ENCODE data around the gene PSMC2.

Gene PSMC2

GRCh38 chr7:103336761-103337160 lies 10.7 kb upstream of the PSMC2 start:
- H3K36me3 ChIP-seq (ENCODE audit: insufficient read depth, low read length), result peaks cover 42% of the 10 kb centered on the region

DNA sequence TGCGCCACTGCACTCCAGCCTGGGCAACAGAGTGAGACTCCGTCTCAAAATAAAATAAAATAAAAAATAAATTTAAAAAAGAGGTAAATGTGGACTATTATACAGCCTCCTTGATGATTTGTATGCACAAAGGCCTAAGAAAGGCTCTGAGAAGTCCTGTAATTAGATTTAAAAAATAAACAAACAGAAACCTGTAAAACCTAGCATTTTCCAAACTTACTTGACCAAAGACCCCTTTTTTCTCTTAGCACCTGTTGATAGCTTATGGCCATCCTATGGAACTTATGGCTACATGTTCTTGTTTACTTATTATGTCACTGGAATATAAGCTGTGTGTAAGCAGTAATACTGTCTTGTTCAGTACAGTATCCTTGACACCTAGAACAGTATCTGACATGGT lies 8.6 kb upstream of the PSMC2 start:
- no peak for TF ChIP-seq CTCF (conservative IDR thresholded peaks at IDR 0.05; ENCODE audit: low read length)
- no peak for TF ChIP-seq EZH2phosphoT487 (IDR thresholded peaks at IDR 0.05; ENCODE audit: borderline replicate concordance)
- H3K4me2 ChIP-seq (ENCODE audit: low read depth, low read length, poor library complexity, severe bottlenecking), result peak overlapping the region; percentile 93
- H3K4me3 ChIP-seq (ENCODE audit: low read length, poor library complexity, severe bottlenecking), result no peak overlapping the region
- no peak overlapping the region for H3K9ac ChIP-seq (ENCODE audit: low read depth, low read length, poor library complexity, severe bottlenecking)
- no peaks in the 10 kb centered on the region for H3F3A ChIP-seq (ENCODE audit: low read depth)
- H3K9me3 ChIP-seq (ENCODE audit: insufficient read depth, low read depth, low read length), result no peaks in the 10 kb centered on the region
- no peak overlapping the region for H2AFZ ChIP-seq (ENCODE audit: low read length)
- no peaks in the 10 kb centered on the region for H3K27me3 ChIP-seq (ENCODE audit: insufficient read depth, low read length, poor library complexity, severe bottlenecking)
- peaks cover 36% of the 10 kb centered on the region for H4K20me1 ChIP-seq (ENCODE audit: insufficient read depth, low read length, poor library complexity, severe bottlenecking)
- peaks cover 35% of the 10 kb centered on the region for H3K36me3 ChIP-seq (ENCODE audit: insufficient read depth, low read length)
- peaks cover 24% of the 10 kb centered on the region for H3K4me1 ChIP-seq (ENCODE audit: insufficient read depth, low read length, poor library complexity, severe bottlenecking)
- peaks cover 63% of the 10 kb centered on the region for H3K79me2 ChIP-seq (ENCODE audit: insufficient read depth, low read length)
- H3K9me2 ChIP-seq (replicated peaks; ENCODE audit: low read depth, low read length), result no peaks in the 10 kb centered on the region

More at GRCh38 chr7:103336761-103337160, 10.7 kb upstream of the PSMC2 start:
- Histone ChIP-seq H2AFZ (ENCODE audit: low read length) (no peak overlapping the region), H3K4me3 (ENCODE audit: low read length, poor library complexity, severe bottlenecking) (no peak overlapping the region), H3K79me2 (ENCODE audit: insufficient read depth, low read length) (peaks cover 42% of the 10 kb centered on the region), H3F3A (ENCODE audit: low read depth) (no peaks in the 10 kb centered on the region), H3K9me3 (ENCODE audit: insufficient read depth, low read depth, low read length) (no peaks in the 10 kb centered on the region), H4K20me1 (ENCODE audit: insufficient read depth, low read length, poor library complexity, severe bottlenecking) (peaks cover 24% of the 10 kb centered on the region), H3K9ac (ENCODE audit: low read depth, low read length, poor library complexity, severe bottlenecking) (no peak overlapping the region), H3K4me2 (ENCODE audit: low read depth, low read length, poor library complexity, severe bottlenecking) (no peak overlapping the region), H3K27me3 (ENCODE audit: insufficient read depth, low read length, poor library complexity, severe bottlenecking) (no peaks in the 10 kb centered on the region), H3K9me2 (replicated peaks; ENCODE audit: low read depth, low read length) (no peaks in the 10 kb centered on the region), H3K4me1 (ENCODE audit: insufficient read depth, low read length, poor library complexity, severe bottlenecking) (peaks cover 14% of the 10 kb centered on the region)
- TF ChIP-seq CTCF (conservative IDR thresholded peaks at IDR 0.05; ENCODE audit: low read length) (no peak), EZH2phosphoT487 (IDR thresholded peaks at IDR 0.05; ENCODE audit: borderline replicate concordance) (no peak)

DNA sequence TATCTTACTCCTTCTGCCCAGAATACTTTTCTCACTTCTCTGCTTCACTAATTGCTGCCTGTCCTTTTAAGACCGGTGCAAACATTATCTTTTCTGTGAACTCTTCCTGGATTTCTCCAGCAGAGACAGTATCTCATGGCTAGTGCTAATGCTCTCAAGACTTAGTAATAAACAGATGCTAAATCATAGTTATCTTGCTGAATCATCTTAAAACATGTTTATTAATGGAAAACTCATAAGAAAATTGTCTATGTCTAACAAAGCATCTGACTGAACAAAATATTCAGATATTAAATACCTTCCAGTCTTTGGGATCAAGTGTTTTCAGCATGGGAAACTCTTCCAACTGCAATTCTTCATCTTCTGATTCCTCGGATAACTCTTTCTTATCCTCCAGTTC lies 6.0 kb upstream of the PSMC2 start:
- Histone ChIP-seq H3K27me3 (ENCODE audit: insufficient read depth, low read length, poor library complexity, severe bottlenecking) (no peaks in the 10 kb centered on the region), H3K4me2 (ENCODE audit: low read depth, low read length, poor library complexity, severe bottlenecking) (peak overlapping the region; percentile 93), H3K9ac (ENCODE audit: low read depth, low read length, poor library complexity, severe bottlenecking) (peak overlapping the region; percentile 38), H3K79me2 (ENCODE audit: insufficient read depth, low read length) (peaks cover 70% of the 10 kb centered on the region), H3K4me3 (ENCODE audit: low read length, poor library complexity, severe bottlenecking) (peak overlapping the region; percentile 64), H3F3A (ENCODE audit: low read depth) (no peaks in the 10 kb centered on the region), H3K9me2 (replicated peaks; ENCODE audit: low read depth, low read length) (no peaks in the 10 kb centered on the region), H3K36me3 (ENCODE audit: insufficient read depth, low read length) (peaks cover 26% of the 10 kb centered on the region), H2AFZ (ENCODE audit: low read length) (no peak overlapping the region), H3K4me1 (ENCODE audit: insufficient read depth, low read length, poor library complexity, severe bottlenecking) (peaks cover 29% of the 10 kb centered on the region), H3K9me3 (ENCODE audit: insufficient read depth, low read depth, low read length) (no peaks in the 10 kb centered on the region), H4K20me1 (ENCODE audit: insufficient read depth, low read length, poor library complexity, severe bottlenecking) (peaks cover 37% of the 10 kb centered on the region)
- TF ChIP-seq EZH2phosphoT487 (IDR thresholded peaks at IDR 0.05; ENCODE audit: borderline replicate concordance) (no peak), CTCF (conservative IDR thresholded peaks at IDR 0.05; ENCODE audit: low read length) (no peak)
